ENCODE data around the gene PRKAG2. TPM values are rescaled to one million over a fixed set of nuclear protein-coding genes. Genes with fewer than 3 reads are reported as not detected.
A peak's percentile ranks its signal among the peaks of the same experiment; 100 is the strongest.

PRKAG2 gene
- total and polyA plus RNA-seq, 4 donors = 3.6 to 25.1 (median 16.8) TPM

DNA sequence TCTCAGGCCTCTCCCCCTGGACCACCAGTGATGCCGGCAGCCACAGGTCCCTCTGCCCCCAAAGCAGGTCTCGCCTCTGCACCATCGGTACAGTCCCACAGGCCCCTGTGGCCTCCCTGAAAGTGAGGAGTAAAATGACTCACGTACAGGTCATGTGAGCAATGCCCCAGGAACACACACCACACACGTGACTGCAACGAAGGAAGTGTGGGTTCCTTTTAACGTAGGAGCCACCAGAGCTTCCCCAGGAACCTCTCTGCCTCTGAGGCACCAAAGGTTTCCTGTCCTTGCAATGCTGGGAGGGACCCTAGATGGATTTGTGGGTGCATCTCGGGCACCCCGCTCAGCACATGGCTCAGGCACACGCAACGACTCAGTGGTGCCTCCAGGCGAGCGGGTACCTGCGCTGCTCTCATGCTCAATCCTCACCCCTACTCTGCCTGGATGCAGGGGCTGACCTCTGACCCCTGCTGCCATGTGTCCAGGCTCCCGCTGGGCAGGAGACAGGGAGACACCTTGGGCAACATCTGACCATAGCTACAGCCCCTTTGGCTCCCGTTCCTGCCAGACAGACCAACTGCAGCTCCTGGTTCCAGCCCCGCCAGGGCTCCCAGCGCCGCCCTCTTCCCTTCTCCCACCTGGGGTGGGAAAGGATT lies 120.7 kb downstream of the PRKAG2 start:
- no peak for DNase-seq (ENCODE audit: low spot score)
- no peak for TF ChIP-seq GABPA (IDR thresholded peaks at IDR 0.05 in 1 of 2, conservative IDR thresholded peaks at IDR 0.05 in 1 of 2)
- TF ChIP-seq FOXA1 (IDR thresholded peaks at IDR 0.05) = no peak
- TF ChIP-seq, protein P1, sequence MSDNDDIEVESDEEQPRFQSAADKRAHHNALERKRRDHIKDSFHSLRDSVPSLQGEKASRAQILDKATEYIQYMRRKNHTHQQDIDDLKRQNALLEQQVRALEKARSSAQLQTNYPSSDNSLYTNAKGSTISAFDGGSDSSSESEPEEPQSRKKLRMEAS (IDR thresholded peaks at IDR 0.05) = no peak
- TF ChIP-seq SP1 (IDR thresholded peaks at IDR 0.05) = no peak
- no peak for TF ChIP-seq EGR1 (IDR thresholded peaks at IDR 0.05; ENCODE audit: low read depth in 2 of 2)
- no peak for TF ChIP-seq TAF1 (conservative IDR thresholded peaks at IDR 0.05)
- no peak for TF ChIP-seq NR2F2 (IDR thresholded peaks at IDR 0.05)
- TF ChIP-seq, protein P2, sequence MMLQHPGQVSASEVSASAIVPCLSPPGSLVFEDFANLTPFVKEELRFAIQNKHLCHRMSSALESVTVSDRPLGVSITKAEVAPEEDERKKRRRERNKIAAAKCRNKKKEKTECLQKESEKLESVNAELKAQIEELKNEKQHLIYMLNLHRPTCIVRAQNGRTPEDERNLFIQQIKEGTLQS (IDR thresholded peaks at IDR 0.05) = no peak
- no peak for TF ChIP-seq FOXA2 (IDR thresholded peaks at IDR 0.05)
- TF ChIP-seq, protein P3, sequence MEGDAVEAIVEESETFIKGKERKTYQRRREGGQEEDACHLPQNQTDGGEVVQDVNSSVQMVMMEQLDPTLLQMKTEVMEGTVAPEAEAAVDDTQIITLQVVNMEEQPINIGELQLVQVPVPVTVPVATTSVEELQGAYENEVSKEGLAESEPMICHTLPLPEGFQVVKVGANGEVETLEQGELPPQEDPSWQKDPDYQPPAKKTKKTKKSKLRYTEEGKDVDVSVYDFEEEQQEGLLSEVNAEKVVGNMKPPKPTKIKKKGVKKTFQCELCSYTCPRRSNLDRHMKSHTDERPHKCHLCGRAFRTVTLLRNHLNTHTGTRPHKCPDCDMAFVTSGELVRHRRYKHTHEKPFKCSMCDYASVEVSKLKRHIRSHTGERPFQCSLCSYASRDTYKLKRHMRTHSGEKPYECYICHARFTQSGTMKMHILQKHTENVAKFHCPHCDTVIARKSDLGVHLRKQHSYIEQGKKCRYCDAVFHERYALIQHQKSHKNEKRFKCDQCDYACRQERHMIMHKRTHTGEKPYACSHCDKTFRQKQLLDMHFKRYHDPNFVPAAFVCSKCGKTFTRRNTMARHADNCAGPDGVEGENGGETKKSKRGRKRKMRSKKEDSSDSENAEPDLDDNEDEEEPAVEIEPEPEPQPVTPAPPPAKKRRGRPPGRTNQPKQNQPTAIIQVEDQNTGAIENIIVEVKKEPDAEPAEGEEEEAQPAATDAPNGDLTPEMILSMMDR (IDR thresholded peaks at IDR 0.05; ENCODE audit: low read depth, low read length, missing input control) = no peak
- no peak for TF ChIP-seq HNF4A (conservative IDR thresholded peaks at IDR 0.05)
- TF ChIP-seq JUND (IDR thresholded peaks at IDR 0.05) = no peak
- TF ChIP-seq, protein P4, sequence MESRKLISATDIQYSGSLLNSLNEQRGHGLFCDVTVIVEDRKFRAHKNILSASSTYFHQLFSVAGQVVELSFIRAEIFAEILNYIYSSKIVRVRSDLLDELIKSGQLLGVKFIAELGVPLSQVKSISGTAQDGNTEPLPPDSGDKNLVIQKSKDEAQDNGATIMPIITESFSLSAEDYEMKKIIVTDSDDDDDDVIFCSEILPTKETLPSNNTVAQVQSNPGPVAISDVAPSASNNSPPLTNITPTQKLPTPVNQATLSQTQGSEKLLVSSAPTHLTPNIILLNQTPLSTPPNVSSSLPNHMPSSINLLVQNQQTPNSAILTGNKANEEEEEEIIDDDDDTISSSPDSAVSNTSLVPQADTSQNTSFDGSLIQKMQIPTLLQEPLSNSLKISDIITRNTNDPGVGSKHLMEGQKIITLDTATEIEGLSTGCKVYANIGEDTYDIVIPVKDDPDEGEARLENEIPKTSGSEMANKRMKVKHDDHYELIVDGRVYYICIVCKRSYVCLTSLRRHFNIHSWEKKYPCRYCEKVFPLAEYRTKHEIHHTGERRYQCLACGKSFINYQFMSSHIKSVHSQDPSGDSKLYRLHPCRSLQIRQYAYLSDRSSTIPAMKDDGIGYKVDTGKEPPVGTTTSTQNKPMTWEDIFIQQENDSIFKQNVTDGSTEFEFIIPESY (IDR thresholded peaks at IDR 0.05) = no peak
- no peak for TF ChIP-seq RXRA (IDR thresholded peaks at IDR 0.05)
- no peak for TF ChIP-seq YY1 (IDR thresholded peaks at IDR 0.05)
- Histone ChIP-seq H3K4me1 (ENCODE audit: control insufficient read depth in 4 of 4, insufficient read depth in 4 of 4, low read length in 3 of 4) (peaks cover 0 to 18% (median 5%) of the 10 kb centered on the region in 4 donors), H3K27me3 (ENCODE audit: control insufficient read depth in 4 of 4, insufficient read depth in 4 of 4, low read length in 3 of 4) (no peaks in the 10 kb centered on the region), H3K9me3 (ENCODE audit: control insufficient read depth in 4 of 4, low read length in 3 of 4) (no peaks in the 10 kb centered on the region), H3K9ac (ENCODE audit: low read depth in 1 of 2, low read length in 2 of 2) (no peak overlapping the region), H3K27ac (ENCODE audit: low read depth in 1 of 2, low read length in 2 of 2) (peak overlapping the region; percentile 2 to 61), H3K4me3 (ENCODE audit: low read depth in 1 of 3, low read length in 3 of 3) (no peak overlapping the region), H3K36me3 (ENCODE audit: control insufficient read depth in 4 of 4, insufficient read depth in 3 of 4, low read depth in 1 of 4, low read length in 3 of 4) (peaks cover 0 to 3% (median 0%) of the 10 kb centered on the region in 4 donors)
- WGBS = 82% methylated on average over 19 of the region's 19 CpGs

DNA sequence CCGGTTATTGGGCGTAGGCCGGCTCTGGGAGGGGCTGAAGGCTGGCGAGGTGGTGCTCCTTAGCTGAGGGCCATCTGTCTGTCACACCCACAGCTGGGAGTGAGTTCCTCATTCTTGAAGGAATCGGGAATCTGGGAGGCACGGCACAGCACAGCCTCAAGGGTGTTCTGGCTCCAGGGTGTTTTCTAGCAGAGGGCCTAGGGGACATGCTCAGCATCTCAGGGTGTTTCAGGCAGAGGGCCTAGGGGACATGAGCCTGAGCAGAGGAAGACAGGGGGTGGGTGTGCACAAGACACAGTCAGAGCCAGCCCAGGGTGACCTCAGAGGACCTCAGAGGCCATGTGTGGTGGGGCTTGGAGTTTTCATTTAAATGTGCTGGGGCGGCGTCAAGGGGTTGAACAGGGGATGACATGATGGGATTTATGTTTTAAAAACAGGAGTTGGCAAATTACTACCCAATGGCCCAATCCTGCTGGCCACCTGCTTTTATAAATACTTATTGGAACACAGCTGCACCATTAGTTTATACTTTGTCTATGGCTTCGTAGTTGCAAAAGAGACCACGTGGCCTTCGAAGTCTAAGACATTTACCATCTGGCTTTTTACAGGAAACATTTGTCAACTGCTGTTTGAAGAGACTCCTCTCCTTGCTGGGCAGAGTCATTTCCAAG lies 121.6 kb downstream of the PRKAG2 start:
- H3K9ac ChIP-seq (ENCODE audit: low read depth in 1 of 2, low read length in 2 of 2) = no peak overlapping the region

More for the DNA sequence above, 121.6 kb downstream of the PRKAG2 start:
- TF ChIP-seq, protein P3 (IDR thresholded peaks at IDR 0.05; ENCODE audit: low read depth, low read length, missing input control) = no peak
- peak; percentile 47 for TF ChIP-seq NR2F2 (IDR thresholded peaks at IDR 0.05)
- H3K4me1 ChIP-seq (ENCODE audit: control insufficient read depth in 4 of 4, insufficient read depth in 4 of 4, low read length in 3 of 4) = peaks cover 0 to 18% (median 5%) of the 10 kb centered on the region in 4 donors
- H3K4me3 ChIP-seq (ENCODE audit: low read depth in 1 of 3, low read length in 3 of 3) = no peak overlapping the region
- no peaks in the 10 kb centered on the region for H3K27me3 ChIP-seq (ENCODE audit: control insufficient read depth in 4 of 4, insufficient read depth in 4 of 4, low read length in 3 of 4)
- no peak for DNase-seq (ENCODE audit: low spot score)
- WGBS = 82% methylated on average over 11 of the region's 11 CpGs
- H3K9me3 ChIP-seq (ENCODE audit: control insufficient read depth in 4 of 4, low read length in 3 of 4) = no peaks in the 10 kb centered on the region
- H3K27ac ChIP-seq (ENCODE audit: low read depth in 1 of 2, low read length in 2 of 2) = peak overlapping the region; percentile 2 to 61
- H3K36me3 ChIP-seq (ENCODE audit: control insufficient read depth in 4 of 4, insufficient read depth in 3 of 4, low read depth in 1 of 4, low read length in 3 of 4) = peaks cover 0 to 3% (median 0%) of the 10 kb centered on the region in 4 donors
